NT2/D1 (cell line): ENCODE results near the gene BCL2L11.

ENCODE experiments used
- SUZ12 ChIP-seq: IDR thresholded peaks from 2 replicates; pipeline ENCODE4 v1.6.1; 2011; ENCODE audit not compliant: insufficient read length, insufficient read depth; ENCODE audit errors: extremely low read depth
- YY1 ChIP-seq: IDR thresholded peaks from 2 replicates; pipeline ENCODE4 v1.6.1; 2011; ENCODE audit not compliant: insufficient read length, insufficient read depth

- TF ChIP-seq SUZ12 (no peak), YY1 (no peak)
These were observed 79.7 kb downstream of the BCL2L11 start for GRCh38 chr2:111200333-111200881.
